Stimulated activated CD8-positive, alpha-beta memory T cell treated with anti-CD3 and anti-CD28 coated beads, Interleukin-2, amount 100 ng/mL, for 48 hours (primary cell): ENCODE data around the gene BID.

Experiments
- DNase-seq, 2 donors: peaks; one replicate each; pipeline ENCODE4 v3.0.0-alpha.2; 2020; ENCODE audit warnings: low read depth in 2 of 2

The BID gene

DNA sequence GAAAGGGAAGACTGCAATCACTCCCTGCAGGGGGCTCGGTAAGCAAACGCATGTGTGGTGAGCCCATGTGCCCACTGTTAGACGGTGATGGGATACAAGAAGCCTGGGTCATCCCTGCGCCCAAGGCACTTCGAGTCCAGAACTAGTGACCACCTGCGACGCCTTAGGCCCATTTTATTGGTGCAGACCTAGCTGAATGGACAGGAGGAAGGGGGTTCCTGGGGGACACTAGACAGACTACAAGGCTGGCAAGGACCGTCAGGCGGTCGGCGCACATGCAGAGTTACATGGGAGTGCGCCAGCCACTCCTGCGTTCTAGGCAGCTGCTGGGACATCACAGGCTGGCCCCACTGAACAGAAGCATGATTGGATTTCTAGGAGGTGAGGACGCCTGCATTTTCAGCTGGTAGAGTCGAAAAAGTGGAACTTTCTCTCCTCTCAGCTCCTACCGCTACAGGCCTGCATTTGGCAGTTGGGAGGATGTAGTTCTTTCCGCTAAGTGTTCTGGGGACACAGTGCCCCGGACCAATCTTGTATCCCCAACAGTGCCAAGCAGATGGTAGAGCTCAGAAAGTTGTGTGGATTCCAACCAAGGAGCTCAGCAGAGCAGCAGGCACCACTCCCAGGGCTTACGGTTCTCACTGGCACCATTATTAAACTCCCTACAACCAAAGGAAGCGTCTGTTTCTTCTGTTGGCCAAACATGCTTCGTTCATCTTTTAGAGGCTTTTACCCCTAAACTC is 35.7 kb downstream of the BID start:
- no peak for DNase-seq

DNA sequence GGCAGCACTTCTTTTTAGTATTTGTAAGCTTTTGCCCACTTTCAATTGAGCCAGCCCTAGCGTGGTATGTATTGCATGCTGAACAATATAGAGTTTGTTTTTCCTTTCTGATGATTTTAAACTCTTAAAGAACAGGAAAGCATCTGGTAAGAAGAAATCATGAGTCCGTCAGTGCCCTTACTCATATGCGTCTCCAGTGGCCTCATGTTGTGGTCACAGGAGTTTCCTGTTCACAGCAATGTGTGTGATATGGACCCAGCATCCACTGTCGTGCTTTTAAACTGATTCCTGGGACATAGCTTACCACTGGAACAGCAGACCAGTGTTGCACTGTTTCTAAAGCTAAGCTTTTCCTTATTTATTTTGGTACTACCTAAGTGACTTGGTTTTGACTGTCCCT is 40.1 kb downstream of the BID start:
- no peak for DNase-seq

GRCh38 chr22:17733466-17733865 is 40.8 kb downstream of the BID start:
- DNase-seq: no peak

DNA sequence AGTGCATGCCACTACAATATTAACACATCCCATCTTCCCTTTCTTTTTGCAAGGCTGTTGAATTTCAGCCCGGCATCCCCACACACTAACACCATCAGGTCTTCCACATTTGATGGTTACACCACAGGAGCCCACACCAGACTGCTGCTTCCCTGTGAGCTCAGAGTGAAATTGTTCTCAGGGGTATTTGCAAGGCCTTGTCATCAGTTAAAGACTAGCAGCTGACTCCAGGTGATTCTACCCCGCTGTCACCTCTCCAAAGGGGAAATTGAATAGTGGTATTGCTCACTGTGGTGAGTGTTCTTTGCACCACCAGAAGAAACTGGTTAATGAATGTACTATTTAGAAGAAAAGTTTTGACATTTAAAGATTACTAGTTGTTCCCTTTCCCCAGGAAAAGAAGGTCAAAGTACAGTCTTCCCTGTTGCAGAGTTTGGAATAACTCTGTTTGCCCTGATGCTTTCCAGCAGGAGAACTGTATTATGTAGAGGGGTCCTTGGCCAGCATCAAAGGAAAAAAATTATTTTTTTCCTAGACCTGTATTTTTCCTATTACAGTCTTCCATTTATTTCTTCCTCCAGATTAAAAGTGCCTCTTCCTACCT is 41.9 kb downstream of the BID start:
- no peak for DNase-seq

- DNase-seq: no peak
These were observed 44.7 kb downstream of the BID start for GRCh38 chr22:17729561-17729960.

- no peak for DNase-seq
These were observed 45.5 kb downstream of the BID start for GRCh38 chr22:17728786-17729185.

DNA sequence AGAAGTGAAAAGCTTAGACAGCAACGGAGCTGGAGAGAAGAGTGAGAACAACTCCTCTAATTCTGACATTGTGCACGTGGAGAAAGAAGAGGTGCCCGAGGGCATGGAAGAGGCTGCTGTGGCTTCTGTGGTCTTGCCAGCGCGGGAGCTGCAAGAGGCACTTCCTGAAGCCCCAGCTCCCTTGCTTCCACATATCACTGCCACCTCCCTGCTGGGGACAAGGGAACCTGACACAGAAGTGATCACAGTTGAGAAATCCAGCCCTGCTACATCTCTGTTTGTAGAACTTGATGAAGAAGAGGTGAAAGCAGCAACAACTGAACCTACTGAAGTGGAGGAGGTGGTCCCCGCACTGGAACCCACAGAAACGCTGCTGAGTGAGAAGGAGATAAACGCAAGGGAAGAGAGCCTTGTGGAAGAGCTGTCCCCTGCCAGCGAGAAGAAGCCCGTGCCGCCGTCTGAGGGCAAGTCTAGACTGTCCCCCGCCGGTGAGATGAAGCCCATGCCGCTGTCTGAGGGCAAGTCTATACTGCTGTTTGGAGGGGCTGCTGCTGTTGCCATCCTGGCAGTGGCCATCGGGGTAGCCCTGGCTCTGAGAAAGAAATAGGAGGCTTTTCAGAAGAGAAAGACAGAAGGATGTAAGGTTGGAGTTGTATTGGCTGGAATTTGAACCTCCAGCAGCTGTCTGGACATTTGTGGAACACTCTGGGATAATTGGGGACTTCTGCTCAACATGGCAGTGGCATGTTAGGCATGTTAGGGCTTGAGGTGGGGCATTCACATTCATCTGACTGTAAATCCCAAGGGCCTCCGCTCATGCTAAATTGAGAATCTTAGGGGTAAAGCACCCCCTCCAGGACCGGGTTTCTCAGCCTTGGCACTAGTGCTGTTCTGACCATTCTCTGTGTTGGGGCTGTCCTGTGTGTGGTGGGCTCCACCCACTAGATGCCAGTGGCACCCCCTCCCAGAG is 47.1 kb downstream of the BID start:
- DNase-seq: no peak

DNA sequence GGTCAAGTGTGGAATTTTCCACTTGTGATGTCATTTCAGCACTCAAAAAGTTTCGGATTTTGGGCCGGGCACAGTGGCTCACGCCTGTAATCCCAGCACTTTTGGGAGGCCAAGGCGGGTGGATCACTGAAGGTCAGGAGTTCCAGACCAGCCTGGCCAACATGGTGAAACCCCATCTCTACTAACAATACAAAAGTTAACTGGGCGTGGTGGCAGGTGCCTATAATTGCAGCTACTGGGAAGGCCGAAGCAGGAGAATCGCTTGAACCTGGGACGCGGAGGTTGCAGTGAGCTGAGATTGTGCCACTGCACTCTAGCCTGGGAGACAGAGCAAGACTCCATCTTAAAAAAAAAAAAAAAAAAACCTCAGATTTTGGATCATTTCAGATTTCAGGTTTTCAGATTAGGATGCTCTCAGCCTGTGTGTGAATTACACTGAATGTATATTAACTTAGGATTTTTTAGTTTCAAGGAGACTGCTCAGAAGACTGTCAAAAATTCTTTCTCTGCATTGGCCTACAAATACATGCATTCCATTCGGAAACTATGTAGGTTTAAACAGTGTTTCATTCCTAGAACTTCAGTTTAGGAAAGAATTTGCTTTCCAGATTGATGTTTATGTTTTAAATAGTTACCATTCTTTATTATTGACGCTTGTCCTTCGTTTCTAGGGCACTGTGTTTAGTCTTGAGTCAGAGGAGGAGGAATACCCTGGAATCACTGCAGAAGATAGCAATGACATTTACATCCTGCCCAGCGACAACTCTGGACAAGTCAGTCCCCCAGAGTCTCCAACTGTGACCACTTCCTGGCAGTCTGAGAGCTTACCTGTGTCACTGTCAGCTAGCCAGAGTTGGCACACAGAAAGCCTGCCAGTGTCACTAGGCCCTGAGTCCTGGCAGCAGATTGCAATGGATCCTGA is 48.0 kb downstream of the BID start:
- DNase-seq: no peak

- DNase-seq: no peak
These were observed 48.8 kb downstream of the BID start for GRCh38 chr22:17725500-17725796.

GRCh38 chr22:17724678-17725499 is 49.4 kb downstream of the BID start:
- DNase-seq: no peak

DNA sequence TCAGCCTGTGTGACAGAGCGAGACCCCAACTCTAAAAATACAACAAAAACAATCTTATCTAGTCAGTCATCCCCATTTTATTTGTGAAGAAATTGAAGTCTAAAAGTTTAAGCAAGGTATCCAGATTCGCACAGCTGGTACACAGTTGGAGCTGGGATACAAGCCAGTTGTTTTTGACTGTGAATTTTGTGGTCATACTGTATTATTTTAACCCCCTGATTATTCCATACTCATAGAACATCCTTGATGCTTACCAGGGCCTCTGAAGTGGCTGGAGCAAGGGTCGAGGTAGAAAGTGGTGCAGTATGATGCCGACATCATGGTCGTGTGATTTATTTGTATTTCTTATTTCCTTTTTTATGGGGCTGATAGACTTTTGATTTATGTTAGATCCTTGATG is 50.0 kb downstream of the BID start:
- DNase-seq: no peak

DNA sequence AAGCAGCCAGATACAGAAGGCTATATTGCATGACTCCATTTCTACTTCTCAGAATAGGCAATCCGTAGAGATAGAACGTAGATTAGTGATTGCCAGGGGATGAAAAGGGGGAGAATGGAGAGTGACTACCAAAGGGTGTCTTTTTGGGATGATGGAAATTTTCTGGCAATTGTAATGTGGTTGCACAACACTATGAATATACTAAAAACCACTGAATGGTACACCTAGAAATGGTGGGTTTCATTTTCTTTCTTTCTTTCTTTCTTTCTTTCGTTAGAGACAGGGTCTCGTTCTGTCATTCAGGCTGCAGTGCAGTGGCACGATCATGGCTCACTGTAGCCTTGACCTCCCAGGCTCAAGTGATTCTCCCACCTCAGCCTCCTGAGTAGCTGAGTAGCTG is 54.4 kb downstream of the BID start:
- DNase-seq: no peak

DNA sequence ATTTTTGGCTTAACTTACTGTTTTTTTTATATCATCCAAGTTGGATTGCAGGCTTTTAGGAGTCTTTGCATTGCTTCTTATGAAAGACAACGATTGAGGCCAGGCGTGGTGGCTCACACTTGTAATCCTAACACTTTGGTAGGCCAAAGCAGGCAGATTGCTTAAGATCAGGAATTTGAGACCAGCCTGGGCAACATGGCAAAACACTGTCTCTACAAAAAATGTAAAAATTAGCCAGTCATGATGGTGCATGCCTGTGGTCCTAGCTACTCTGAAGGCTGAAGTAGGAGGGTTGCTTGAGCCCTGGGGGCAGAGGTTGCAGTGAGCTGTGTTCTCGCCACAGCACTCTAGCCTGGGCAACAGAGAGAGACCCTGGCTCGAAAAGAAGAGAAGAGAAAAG is 56.6 kb downstream of the BID start:
- DNase-seq: no peak

DNA sequence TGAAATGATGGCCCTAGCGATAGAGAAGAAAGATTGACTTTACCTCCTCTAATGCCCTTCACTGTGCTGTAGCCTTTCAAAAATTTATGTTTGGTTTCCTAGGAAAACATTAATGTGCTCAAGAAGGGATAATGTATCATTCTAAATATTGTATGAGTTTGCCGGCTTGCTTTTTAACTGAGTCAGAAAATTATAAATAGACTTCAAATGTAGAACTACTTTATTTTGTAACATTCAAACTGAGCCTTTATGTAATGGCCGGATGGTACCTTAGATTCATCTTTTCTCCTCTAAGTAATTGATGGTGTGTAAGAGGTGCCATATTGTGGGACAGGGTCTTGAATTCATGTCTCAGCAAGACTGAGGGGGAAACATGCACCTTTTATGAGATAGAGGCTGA is 57.7 kb downstream of the BID start:
- DNase-seq: no peak

DNA sequence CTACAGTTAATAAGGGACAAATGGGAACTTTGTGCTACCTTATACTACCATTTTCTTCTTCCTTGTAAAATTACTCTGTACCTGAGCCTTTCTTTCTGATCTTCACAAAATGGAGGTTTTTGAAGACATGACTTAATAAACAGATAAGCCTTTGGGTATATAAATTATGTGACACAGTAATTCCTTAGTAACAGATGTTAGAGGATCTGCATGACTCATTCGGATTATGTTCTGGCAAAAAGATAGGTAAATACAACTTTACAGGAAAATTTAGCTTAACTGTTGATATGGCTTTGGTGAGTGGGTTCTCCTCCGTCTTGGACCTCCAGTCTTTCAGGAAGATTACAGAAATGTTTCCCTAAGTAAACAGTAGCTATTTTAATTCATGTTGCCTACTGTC is 61.8 kb downstream of the BID start:
- DNase-seq: no peak

- no peak for DNase-seq
These were observed 64.2 kb downstream of the BID start for GRCh38 chr22:17710023-17710422.

DNA sequence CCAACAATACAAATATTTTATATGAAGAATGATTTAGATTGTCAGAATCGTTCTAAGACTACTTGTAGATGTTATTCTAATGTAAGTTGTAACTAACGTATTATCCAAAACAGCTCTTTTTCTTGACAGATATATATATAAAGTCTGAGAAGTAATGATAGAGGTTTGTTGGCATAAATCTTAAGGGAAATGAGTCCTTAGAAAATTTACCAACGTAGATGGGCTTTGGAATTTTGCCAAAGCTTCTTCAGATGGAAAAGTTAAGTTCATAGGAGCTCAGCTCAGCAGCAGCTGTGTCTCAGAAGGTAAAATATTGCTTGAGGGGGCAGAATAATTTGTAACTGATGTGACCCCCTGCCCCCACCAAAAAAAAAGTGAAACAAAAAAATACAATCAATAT is 66.7 kb downstream of the BID start:
- no peak for DNase-seq

DNA sequence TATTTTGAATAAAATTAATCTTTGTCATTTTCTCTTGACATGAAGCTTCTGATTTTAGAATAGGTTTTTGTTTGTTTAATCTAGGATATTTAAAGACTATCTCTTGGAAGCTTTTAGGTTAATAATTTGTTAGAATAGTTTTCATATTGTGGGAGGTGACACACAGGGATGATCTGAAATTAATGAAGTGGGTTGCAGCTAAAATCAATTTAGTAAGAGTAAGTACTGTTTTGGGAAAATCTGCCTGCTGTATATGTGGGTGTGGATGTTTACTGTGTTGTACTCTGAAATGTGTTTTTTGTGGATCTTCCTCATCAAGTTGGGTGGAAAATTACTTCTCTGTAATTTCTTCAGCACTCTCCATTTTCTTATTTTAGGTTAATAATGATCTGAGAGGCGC is 67.3 kb downstream of the BID start:
- no peak for DNase-seq

DNA sequence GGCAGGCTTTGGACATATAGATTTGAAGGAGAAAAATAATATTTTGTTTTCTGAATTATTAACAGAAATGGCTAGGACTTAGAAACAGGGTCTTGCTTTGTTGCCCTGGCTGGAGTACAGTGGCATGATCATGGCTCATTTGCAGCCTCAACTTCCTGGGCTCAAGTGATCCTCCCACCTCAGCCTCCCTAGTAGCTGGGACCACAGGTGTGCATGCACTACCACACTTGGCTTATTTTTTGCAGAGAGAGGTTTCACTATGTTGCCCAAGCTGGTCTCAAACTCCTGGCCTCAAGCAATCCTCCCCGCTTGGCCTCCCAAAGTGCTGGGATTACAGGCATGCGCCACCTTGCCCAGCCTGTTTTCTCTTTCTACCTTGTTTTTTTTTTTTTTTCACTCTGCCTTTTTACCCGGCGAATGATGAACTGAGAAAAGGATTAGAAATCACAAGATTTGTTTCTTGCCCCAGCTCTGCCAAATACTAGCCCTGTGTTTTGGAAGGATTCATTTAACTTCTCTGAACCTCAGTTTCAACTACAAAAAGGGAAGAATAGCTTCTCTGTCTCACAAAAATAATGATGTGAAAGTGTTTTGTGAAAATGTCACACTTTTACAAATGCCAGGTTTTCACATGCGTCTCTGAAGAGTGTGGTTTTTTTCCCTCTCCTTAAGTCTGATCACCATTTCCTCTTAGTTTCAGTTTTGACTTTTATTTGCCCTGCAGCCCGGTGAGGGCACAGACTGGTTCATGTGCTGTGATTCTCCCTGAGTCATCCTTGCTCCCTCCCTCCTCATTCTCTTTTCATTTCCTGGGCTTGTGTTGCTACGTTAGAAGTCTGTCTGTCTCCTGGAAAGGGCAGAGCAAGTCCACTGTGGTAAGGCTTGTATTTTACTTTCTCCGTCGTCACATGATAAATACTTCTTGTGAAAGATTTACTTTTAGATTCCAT is 68.0 kb downstream of the BID start:
- peak; percentile 4 to 17 for DNase-seq

DNA sequence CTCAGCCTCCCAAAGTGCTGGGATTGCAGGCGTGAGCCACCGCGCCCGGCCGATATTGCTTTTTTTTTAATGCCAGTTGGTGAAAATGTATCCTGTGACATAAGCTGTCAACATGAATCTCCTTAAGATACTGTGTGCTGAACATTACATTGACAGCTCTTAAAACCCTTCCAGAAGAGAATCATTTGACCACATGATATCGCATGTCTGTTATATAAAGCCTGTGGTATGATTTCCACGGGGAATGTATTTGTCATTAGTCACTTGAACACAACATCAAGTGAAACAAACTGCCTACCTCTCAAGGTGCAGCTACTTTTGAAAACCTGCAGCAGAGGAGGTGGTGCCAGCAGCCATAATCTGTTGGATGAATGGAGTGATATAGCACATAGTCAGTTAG is 68.7 kb downstream of the BID start:
- no peak for DNase-seq
